ENCODE measurements around the gene ZNF138.

DNA sequence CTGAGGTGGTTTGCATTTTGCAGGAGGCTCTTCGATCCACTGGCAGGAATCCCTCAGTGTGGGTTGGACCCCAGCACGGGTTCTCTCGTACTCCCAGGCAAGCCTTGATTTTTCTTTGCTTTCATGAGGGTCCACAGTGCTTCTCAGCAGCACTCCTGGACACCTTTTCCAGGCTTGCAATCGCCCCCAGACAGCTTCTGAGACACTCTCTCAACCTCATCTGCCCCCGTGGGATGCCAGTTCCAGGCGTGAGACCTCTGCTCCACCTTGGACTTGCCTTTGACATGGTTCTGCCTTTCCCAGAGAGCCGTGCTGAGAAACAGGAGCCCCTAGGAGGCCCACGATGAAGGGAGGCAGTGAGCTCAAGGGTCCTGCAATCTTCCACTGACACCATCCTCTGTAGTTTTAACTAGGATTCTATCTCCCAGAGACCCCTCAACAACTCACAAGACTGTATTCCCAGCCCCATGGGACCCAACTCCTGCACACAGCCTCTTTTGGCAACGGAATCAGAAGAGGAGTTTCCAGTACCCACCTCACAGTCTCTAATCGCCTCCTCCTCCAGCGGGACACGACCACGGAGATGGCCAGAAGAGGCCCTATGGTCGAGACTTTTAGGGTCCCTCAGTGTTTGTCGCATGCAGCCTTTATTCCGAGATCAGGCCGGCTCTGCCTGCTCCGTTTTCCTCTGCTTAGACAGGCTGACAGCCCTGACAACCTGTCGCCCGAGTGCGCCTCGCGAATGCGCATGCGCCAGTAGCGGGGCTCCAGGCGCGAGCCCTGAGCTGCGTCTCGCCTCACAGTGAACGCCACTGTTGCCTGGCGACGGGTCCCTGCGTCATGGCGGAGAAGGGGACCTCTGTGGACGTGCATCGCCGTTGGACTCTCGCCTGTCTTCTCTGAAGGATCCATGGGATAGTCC is 82.8 kb downstream of the ZNF138 start:
- TF ChIP-seq TCF7 (IDR thresholded peaks at IDR 0.05; ENCODE audit: borderline replicate concordance) (no peak), RCOR1 (conservative IDR thresholded peaks at IDR 0.05; ENCODE audit: low read depth, low read length) (no peak), SREBF2 (IDR thresholded peaks at IDR 0.05; ENCODE audit: low read length) (no peak), CBFB (IDR thresholded peaks at IDR 0.05; ENCODE audit: low read depth) (no peak), EGR1 (IDR thresholded peaks at IDR 0.05; ENCODE audit: borderline replicate concordance in 1 of 2, low read depth in 2 of 2, low read length in 2 of 2) (no peak), NFIC (IDR thresholded peaks at IDR 0.05; ENCODE audit: low read depth, low read length) (no peak), POLR2AphosphoS5 (IDR thresholded peaks at IDR 0.05; ENCODE audit: low read length) (no peak), EZH2 (IDR thresholded peaks at IDR 0.05; ENCODE audit: borderline replicate concordance, control insufficient read depth, low read depth, low read length) (no peak)
- TF ChIP-seq, protein P1, sequence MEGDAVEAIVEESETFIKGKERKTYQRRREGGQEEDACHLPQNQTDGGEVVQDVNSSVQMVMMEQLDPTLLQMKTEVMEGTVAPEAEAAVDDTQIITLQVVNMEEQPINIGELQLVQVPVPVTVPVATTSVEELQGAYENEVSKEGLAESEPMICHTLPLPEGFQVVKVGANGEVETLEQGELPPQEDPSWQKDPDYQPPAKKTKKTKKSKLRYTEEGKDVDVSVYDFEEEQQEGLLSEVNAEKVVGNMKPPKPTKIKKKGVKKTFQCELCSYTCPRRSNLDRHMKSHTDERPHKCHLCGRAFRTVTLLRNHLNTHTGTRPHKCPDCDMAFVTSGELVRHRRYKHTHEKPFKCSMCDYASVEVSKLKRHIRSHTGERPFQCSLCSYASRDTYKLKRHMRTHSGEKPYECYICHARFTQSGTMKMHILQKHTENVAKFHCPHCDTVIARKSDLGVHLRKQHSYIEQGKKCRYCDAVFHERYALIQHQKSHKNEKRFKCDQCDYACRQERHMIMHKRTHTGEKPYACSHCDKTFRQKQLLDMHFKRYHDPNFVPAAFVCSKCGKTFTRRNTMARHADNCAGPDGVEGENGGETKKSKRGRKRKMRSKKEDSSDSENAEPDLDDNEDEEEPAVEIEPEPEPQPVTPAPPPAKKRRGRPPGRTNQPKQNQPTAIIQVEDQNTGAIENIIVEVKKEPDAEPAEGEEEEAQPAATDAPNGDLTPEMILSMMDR (IDR thresholded peaks at IDR 0.05 in 2 of 3, conservative IDR thresholded peaks at IDR 0.05 in 1 of 3; ENCODE audit: control insufficient read depth in 2 of 3, extremely low read depth in 1 of 3, insufficient read depth in 1 of 3, low read depth in 3 of 3, low read length in 3 of 3), result no peak
- TF ChIP-seq, protein P2, sequence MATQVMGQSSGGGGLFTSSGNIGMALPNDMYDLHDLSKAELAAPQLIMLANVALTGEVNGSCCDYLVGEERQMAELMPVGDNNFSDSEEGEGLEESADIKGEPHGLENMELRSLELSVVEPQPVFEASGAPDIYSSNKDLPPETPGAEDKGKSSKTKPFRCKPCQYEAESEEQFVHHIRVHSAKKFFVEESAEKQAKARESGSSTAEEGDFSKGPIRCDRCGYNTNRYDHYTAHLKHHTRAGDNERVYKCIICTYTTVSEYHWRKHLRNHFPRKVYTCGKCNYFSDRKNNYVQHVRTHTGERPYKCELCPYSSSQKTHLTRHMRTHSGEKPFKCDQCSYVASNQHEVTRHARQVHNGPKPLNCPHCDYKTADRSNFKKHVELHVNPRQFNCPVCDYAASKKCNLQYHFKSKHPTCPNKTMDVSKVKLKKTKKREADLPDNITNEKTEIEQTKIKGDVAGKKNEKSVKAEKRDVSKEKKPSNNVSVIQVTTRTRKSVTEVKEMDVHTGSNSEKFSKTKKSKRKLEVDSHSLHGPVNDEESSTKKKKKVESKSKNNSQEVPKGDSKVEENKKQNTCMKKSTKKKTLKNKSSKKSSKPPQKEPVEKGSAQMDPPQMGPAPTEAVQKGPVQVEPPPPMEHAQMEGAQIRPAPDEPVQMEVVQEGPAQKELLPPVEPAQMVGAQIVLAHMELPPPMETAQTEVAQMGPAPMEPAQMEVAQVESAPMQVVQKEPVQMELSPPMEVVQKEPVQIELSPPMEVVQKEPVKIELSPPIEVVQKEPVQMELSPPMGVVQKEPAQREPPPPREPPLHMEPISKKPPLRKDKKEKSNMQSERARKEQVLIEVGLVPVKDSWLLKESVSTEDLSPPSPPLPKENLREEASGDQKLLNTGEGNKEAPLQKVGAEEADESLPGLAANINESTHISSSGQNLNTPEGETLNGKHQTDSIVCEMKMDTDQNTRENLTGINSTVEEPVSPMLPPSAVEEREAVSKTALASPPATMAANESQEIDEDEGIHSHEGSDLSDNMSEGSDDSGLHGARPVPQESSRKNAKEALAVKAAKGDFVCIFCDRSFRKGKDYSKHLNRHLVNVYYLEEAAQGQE (IDR thresholded peaks at IDR 0.05; ENCODE audit: low read depth, low read length), result no peak
